SU-DHL-6 (cell line): ENCODE data around the gene INPP4A.

Source experiments
- EZH2phosphoT487 ChIP-seq: fragments of 200-600 bp; sonication (generic), shearing (Covaris generic); conservative IDR thresholded peaks from 2 replicates; pipeline ENCODE4 v1.6.1; 2018; ENCODE audit warnings: mild to moderate bottlenecking, antibody characterized with exemption, low read length, moderate library complexity, mixed read lengths
- TF ChIP-seq, protein P1 (sequence below): fragments of 200-600 bp; sonication (generic); IDR thresholded peaks from one replicate; pipeline ENCODE4 v1.5.1; 2017; ENCODE audit warnings: antibody characterized with exemption, mild to moderate bottlenecking, low read length, moderate library complexity; ENCODE audit not compliant: insufficient read depth, poor library complexity, severe bottlenecking

DNA sequence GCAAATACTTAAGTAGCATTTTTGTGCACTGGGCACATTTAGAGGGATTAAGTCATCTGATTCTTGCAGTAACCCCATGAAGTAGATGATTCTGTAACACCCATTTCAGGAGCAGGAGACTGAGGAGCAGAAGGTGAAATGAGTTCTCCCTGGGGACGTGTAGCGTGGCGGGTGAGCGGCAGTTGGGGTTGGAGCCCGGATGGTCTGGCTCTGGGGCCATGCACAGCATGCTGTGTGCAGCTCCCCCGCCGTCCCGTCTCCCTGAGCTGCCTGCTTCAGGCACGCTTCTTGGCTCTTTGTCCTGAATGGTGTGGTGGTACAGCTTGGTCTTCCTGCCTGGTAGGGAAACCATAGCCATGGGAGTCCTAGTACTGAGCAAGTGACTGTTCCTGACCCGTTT lies 32.4 kb downstream of the INPP4A start:
- TF ChIP-seq, protein P1, sequence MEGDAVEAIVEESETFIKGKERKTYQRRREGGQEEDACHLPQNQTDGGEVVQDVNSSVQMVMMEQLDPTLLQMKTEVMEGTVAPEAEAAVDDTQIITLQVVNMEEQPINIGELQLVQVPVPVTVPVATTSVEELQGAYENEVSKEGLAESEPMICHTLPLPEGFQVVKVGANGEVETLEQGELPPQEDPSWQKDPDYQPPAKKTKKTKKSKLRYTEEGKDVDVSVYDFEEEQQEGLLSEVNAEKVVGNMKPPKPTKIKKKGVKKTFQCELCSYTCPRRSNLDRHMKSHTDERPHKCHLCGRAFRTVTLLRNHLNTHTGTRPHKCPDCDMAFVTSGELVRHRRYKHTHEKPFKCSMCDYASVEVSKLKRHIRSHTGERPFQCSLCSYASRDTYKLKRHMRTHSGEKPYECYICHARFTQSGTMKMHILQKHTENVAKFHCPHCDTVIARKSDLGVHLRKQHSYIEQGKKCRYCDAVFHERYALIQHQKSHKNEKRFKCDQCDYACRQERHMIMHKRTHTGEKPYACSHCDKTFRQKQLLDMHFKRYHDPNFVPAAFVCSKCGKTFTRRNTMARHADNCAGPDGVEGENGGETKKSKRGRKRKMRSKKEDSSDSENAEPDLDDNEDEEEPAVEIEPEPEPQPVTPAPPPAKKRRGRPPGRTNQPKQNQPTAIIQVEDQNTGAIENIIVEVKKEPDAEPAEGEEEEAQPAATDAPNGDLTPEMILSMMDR: no peak
- TF ChIP-seq EZH2phosphoT487: no peak
